ENCODE measurements around the gene RAMACL.
A peak's percentile ranks its signal among the peaks of the same experiment; 100 is the strongest.
"Not testable (repeated sequence)": the region's sequence is repeated elsewhere in the genome, so short reads cannot be mapped to it uniquely, and the experiment has no call there.

The RAMACL gene

GRCh38 chr6:166554316-166554715, 32.2 kb downstream of the RAMACL start:
- no peak for DNase-seq (ENCODE audit: low spot score)

- DNase-seq (ENCODE audit: low spot score): peak; percentile 78
These were observed 32.8 kb downstream of the RAMACL start for GRCh38 chr6:166553563-166554271.

- no peak for DNase-seq (ENCODE audit: low spot score)
These were observed 33.9 kb downstream of the RAMACL start for GRCh38 chr6:166552600-166552999.

- DNase-seq (ENCODE audit: low spot score): no peak
These were observed 34.6 kb downstream of the RAMACL start for GRCh38 chr6:166551754-166552495.

GRCh38 chr6:166546653-166547052, 39.8 kb downstream of the RAMACL start:
- DNase-seq (ENCODE audit: low spot score): no peak

- DNase-seq (ENCODE audit: low spot score): no peak
These were observed 41.1 kb downstream of the RAMACL start for GRCh38 chr6:166545156-166546034.

GRCh38 chr6:166544296-166544605, 42.2 kb downstream of the RAMACL start:
- DNase-seq (ENCODE audit: low spot score): no peak

- DNase-seq (ENCODE audit: low spot score): no peak
These were observed 42.7 kb downstream of the RAMACL start for GRCh38 chr6:166543603-166544295.

GRCh38 chr6:166542580-166542912, 43.9 kb downstream of the RAMACL start:
- peak; percentile 80 for DNase-seq (ENCODE audit: low spot score)

GRCh38 chr6:166541876-166542579, 44.5 kb downstream of the RAMACL start:
- no peak for DNase-seq (ENCODE audit: low spot score)

- DNase-seq (ENCODE audit: low spot score): no peak
These were observed 45.1 kb downstream of the RAMACL start for GRCh38 chr6:166541366-166541765.

- DNase-seq (ENCODE audit: low spot score): no peak
These were observed 45.7 kb downstream of the RAMACL start for GRCh38 chr6:166540631-166541331.

- DNase-seq (ENCODE audit: low spot score): no peak
These were observed 46.9 kb downstream of the RAMACL start for GRCh38 chr6:166539543-166539942.

- DNase-seq (ENCODE audit: low spot score): not testable (repeated sequence)
These were observed 47.5 kb downstream of the RAMACL start for GRCh38 chr6:166539011-166539385.

GRCh38 chr6:166538297-166539010, 48.0 kb downstream of the RAMACL start:
- no peak for DNase-seq (ENCODE audit: low spot score)

GRCh38 chr6:166534658-166535406, 51.6 kb downstream of the RAMACL start:
- DNase-seq (ENCODE audit: low spot score): no peak

- no peak for DNase-seq (ENCODE audit: low spot score)
These were observed 53.2 kb downstream of the RAMACL start for GRCh38 chr6:166533205-166533824.

Data from kidney tubule cell (primary cell).